Ramos (cell line): ENCODE measurements around the gene C1orf105.
"Not testable (repeated sequence)": the region's sequence is repeated elsewhere in the genome, so short reads cannot be mapped to it uniquely, and the experiment has no call there.

Source experiments
- in situ Hi-C: fragments of 300-500 bp; cut with MboI; formaldehyde crosslinking; loops from one replicate; pipeline ENCODE4 v1.14.3; 2022; ENCODE audit warnings: low sequenced_read_pairs; ENCODE audit not compliant: unreplicated experiment

The C1orf105 gene

GRCh38 chr1:172473842-172474241 lies 53.4 kb downstream of the C1orf105 start:
- in situ Hi-C loops, result no loop called here

- in situ Hi-C loops, result no loop called here
These were observed 55.8 kb downstream of the C1orf105 start for GRCh38 chr1:172476218-172476811.

GRCh38 chr1:172477216-172477615 lies 56.7 kb downstream of the C1orf105 start:
- in situ Hi-C loops, result no loop called here

GRCh38 chr1:172477741-172478140 lies 57.3 kb downstream of the C1orf105 start:
- in situ Hi-C loops, result no loop called here

- in situ Hi-C loops, result no loop called here
These were observed 58.0 kb downstream of the C1orf105 start for GRCh38 chr1:172478485-172478884.

DNA sequence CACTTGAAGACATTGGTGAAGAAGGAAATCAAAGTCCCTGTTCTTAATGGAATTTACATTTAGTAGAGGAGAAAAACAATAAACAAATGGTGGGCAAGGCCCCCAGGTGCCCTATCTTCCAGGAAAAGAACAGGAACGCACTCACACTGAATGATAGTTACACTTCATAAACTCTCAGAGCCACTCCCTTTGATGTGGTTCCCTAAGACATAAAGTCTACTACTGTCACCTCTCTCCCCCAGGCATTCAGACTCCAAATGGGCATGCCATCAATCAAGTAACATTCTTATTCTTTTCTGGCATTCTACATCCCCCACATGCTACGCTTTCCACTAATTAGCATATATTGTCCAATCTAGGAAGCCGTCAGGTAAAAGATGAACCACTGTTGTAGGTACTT lies 59.9 kb downstream of the C1orf105 start:
- in situ Hi-C loops, result no loop called here

DNA sequence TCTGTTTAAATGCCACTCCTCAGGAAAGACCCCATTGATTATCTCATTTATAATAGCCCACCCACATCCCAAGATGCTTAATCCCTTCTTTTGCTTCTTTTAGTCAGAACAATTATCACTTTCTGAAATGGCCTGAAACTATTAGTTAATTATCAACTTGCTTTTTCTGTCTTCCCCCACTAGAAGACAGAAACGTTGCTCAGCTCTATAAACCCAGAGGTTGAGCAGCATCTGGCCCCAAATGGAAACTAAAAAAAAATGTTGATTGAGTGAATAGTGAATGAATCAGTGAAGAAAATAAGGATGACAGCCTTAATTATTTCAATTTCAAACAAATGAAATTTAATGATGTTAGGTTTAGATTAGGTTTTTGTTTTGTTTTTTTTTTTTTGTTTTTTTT lies 61.6 kb downstream of the C1orf105 start:
- in situ Hi-C loops, result no loop called here

GRCh38 chr1:172483448-172483847 lies 63.0 kb downstream of the C1orf105 start:
- in situ Hi-C loops, result no loop called here

DNA sequence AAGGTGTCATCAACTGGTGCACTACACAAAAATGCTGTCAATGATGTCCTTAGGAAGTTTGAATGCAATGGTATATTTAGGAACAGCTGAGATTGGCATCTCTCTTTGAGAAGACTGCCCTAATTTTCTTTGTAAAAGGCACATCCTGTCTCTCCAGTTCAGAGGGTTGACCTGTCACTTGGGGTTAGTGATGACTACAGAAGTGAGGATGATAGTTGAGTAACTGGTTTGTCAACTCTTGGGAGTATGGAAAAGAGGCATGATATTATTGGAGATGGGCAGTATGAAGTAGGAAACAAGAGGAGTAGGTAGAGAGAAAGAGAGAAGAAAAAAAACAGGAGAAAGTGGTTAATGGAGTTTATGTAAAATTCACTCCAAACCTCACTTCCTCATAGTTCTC lies 63.8 kb downstream of the C1orf105 start:
- in situ Hi-C loops, result no loop called here

GRCh38 chr1:172485626-172486025 lies 65.1 kb downstream of the C1orf105 start:
- in situ Hi-C loops, result no loop called here

DNA sequence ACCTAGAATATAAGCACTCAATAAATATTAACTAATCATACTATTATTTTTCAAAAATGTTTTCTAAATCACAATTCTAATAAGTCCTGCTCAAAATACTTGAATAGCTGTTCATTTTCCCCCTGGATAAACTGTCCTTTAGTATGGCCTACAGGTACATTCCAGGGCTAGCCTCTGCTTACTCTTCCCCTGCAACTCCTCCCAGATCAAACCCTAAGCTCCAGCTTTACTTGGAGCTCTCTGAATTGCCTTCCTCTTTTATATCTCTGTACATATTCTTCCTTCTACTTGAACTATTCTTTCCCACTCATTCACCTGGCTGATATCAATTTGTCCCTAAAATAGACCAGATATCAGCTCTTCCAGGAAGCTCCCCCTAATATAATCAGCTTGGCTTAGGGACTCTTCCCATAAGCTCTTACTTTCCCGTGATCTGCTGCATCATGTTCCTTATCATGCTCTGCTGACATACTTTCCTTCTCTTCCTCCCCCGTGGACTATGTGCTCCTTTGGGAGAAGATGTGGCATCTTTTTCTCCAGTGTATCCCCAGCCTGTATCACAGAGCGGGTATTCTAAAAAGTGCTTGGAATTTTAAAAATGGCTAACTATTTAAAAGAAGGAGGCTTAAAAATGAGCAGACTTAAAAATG lies 66.4 kb downstream of the C1orf105 start:
- in situ Hi-C loops, result no loop called here

DNA sequence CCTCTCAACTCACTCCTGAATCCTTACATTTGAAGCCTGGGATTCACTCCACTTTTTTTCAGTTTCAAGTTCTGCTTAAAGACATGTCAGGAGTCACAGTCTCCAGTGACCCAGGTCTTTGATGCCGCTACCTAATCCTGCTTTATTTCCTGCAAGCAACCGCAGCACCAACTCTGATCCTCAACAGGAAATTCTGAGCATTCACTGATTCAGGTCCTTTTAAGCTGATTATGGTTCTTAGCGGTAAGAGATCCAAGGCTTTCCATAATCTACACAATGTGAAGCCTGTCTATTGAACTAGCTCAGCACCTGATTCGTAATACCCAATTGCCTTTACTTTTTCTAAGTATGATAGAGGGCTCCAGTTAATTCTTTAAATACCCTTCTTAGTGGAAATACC lies 67.1 kb downstream of the C1orf105 start:
- in situ Hi-C loops, result no loop called here

GRCh38 chr1:172488393-172488792 lies 67.9 kb downstream of the C1orf105 start:
- in situ Hi-C loops, result no loop called here

DNA sequence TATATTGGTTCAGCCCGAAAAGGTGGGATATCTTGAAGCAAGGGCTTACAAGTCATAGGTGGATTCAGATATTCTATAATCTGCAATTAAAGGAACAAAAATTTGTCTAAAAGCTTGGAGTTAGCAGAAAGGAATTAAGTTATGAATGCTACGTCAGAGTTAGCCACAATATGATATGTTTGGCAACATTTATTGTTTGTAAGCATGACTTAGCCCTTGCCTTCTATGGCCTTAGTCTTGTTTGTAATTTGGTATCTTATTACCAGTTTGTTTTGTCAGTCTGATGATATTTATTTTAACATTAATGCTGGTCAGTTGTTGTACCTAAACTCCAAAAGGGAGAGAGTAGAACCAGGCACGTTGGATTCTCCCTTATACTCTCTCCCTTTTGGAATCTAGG lies 69.4 kb downstream of the C1orf105 start:
- in situ Hi-C loops, result no loop called here

DNA sequence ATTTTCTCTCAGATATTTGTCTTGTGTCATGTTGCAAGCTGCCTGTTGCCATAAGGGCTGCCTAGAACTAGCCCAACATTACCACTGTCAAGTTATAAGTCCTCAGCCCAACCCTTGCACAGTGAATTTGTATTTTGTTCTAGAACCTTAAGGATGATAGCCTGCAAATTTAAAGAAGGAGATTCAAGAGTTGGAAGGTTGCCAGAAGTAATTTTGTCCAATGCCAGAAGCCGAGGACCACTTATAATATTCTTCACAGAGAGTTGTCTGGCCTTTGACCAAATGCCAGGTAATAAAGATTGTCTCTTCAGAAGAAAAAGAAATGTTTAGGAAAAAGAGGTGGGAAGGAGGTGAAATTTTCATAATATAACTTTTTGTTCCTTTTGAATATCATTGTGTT lies 71.9 kb downstream of the C1orf105 start:
- in situ Hi-C loops, result no loop called here

DNA sequence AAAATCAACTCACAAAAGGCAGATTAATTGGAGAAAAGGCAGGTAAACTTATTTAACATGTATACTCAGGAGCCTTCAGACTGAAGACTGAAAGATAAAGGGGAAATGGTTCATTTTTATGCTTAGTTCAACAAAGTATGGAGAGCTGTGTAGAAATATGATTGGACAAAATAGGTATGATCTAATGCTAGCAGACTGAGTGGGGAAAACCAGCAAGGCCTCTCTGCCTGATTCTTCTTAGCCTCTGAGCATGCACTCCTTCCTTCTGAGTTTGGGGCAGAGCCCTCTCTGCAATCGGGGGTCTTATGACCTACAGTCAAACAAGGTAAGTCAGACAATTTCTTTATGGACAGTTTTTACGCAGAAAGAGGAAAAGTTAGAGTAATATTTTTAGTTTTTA lies 73.7 kb downstream of the C1orf105 start:
- in situ Hi-C loops, result no loop called here

DNA sequence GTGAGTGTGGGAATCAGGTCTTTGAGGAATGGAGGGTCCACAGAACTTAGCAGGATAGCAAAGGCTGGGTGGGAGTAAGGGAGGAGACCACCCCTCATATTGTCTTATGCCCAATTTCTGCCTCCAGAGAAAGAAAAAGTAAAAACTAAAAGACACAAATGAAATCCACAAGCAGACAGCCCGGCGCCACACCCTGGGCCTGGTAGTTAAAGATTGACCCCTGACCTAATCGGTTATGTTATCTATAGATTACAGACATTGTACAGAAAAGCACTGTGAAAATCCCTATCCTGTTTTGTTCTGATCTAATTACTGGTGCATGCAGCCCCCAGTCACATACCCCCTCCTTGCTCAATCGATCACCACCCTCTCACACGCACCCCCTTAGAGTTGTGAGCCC lies 75.6 kb downstream of the C1orf105 start:
- in situ Hi-C loops, result not testable (repeated sequence)

GRCh38 chr1:172496678-172497077 lies 76.2 kb downstream of the C1orf105 start:
- in situ Hi-C loops, result no loop called here

DNA sequence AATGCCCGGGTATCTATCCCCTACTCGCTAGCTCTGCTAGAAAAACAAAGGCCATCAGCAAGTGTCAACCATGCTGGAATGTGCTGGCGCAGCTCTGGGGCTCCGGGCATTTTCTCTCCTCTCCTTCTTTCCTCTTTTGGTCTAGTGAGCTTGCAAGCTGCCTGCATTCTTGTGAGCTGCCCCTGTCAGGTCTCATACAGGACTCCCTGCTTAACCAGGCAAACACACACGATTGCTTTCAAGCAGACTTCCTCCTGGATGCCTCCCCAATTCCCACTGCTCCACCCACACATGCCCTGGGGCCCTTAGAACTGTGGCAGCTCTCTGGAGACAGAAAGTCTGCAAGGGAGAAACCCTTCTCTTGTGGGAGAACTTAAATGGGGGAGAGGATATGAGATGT lies 76.7 kb downstream of the C1orf105 start:
- in situ Hi-C loops, result no loop called here

- in situ Hi-C loops, result no loop called here
These were observed 78.4 kb downstream of the C1orf105 start for GRCh38 chr1:172498857-172499256.

GRCh38 chr1:172499636-172500141 lies 79.2 kb downstream of the C1orf105 start:
- in situ Hi-C loops, result no loop called here

DNA sequence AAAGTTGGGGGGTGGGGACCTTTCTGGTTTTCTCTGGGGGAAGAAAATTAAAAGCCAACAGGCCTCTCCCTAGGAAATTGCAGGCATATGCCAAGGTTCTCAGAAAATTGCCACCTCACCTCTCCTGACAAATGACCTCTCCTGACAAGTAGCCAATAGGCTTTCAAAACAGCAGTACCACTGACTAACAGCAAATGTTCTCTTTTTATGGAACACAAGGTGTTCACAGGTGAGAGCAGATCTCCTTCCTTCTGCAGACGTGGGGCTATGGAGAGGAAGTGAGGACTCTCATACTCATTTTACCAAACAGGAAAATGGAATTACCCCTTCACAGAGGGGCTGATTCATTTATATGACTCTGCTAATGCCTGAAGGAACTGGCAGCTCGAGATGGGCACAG lies 79.7 kb downstream of the C1orf105 start:
- in situ Hi-C loops, result no loop called here
